GM21737 (cell line): Measurements from ENCODE around the gene ADAM12.
"Not testable (repeated sequence)": the region's sequence is repeated elsewhere in the genome, so short reads cannot be mapped to it uniquely, and the experiment has no call there.

ENCODE experiments used
- ATAC-seq: cut with Tn5 transposase; IDR thresholded peaks from one replicate; pipeline ENCODE4 v1.9.1; 2021; ENCODE audit warnings: mild to moderate bottlenecking, moderate library complexity; ENCODE audit not compliant: unreplicated experiment

The ADAM12 gene

DNA sequence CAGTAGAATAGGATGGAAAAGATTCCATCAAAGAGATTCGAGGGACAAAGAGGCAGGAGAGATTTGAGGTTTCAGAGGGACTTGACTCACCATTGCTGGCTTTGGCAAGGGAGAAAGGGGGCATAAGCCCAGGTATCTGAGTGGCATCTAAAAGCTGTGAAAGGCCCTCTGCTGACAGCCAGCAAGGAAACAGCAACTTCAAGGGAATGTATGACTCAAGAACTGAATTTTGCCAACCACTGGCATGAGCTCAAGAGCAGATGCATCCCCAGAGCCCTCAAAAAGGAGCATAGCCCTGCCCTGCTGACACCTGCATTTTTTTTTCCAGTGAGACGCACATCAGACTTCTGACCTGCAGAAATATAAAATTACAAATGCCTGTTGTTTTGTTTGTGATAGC, 19.6 kb upstream of the ADAM12 start:
- no peak for ATAC-seq

DNA sequence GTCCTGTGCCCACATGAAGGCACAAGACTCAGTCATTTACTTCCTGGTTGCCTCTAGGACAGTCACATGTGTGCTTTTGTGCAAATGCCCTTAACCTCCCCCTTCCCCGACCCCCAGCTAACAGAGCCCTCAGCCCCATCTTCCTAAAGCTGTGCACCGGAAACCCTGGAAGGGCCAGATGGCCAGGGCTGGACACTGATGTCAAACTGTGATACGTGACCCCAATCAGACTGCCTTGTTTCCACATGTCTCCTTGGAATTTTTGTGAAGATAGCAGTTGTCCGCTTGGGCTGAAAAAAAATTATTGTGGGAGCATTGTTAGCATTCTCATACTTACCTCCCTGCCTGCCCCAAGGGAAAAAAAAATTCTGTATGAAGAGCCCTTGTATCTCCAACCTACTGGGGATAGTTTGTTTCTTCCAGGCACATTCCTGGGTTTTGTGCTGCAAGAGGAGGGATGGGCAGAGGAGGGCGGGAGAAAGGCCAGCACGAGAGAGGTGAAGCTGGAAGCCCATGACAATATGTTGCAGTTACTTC, 17.0 kb upstream of the ADAM12 start:
- no peak for ATAC-seq

DNA sequence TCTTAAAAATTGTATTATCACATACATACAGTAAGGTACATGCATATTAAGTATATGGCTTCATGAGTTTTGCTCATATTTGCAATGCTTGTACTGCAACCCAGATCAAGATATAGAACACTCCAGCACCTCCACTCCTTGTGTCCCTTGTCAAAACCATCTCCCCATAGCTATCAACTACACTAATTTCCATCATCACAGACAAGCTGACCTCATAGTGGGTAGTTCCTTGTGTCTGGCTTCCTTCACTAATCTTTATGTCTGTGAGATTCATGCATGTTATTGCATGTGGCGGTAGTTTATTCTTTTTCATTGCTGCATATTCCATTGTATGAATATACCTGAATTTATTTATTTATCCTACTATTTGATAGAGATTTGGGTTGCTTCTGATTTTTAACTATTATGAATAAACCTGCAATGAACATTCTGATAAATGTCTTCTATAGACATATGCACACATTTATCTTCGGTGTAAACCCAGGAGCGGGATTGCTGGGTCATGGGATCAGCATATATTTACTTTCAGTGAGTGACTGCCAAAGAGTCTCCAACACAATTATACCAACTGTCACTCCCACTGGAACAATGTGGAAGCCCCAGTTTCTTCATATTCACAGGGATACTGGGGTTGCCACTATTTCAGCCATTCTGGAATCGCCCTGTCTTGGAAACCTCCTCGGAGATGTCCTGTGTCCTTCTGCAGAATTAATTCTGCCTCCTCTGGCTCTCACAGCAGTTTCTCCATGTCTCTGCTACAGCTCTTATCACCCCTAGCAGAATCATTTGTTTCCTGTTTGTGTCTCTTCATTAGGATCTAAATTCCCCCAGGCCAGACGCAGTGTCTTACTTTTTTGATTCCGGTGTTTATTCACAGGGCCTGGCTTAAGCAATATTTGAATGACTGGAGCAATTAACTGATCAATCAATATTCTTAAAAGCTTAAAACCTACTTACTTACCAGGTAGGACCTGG, 14.7 kb upstream of the ADAM12 start:
- no peak for ATAC-seq

DNA sequence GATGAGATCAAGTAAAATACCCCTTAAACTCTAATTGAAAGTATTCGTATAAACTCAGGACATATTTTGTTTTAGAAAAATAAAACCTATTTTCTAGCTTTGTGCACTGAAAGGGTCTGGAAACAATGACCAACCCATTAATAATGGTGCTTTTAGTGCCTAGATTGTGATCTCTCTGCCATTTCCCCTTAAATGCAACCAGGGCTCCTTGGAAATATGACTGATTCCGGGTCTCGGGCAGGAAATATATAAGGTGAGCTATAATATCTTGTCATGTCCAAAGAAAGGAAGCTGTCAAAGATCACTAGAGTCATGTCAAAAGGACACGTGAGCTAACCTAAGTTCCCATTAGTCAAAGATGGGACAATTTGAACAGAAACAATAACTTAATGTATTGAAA, 12.4 kb upstream of the ADAM12 start:
- no peak for ATAC-seq

DNA sequence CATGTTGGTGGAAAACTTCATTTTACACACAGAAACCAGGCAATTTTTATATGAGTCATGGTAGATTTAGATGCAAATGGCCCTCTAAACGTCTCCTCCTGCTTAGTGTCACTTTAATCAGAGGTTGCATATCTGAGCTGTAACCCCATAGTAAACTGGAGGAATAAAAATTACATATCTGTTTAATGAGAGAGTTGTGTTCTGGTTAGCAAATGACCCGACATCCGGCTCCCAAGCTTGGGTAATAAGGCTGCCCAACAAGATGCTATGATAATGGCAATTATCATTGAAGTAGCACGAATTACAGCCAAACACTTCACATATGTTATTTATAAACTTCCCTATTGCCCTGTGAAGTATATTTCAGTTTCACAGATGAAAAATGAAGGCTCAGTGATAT, 10.6 kb upstream of the ADAM12 start:
- ATAC-seq = no peak

DNA sequence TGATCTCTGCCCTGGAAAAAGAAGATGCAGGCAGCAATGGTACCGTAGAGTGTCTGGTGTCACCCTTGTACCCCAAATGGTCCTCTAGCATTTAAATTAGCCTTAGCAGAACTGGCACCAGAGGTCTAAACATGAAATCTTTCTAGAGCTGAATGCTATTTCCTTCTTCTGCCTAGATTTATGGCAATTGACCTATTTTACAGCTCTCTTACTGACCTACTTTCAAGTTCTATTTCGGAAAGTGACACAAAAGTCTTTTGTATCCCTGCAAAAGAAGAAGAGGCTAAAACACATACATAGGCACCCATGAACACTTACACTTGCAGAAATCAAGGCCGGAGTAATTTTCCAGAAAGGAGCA, 10.1 kb upstream of the ADAM12 start:
- ATAC-seq = no peak

DNA sequence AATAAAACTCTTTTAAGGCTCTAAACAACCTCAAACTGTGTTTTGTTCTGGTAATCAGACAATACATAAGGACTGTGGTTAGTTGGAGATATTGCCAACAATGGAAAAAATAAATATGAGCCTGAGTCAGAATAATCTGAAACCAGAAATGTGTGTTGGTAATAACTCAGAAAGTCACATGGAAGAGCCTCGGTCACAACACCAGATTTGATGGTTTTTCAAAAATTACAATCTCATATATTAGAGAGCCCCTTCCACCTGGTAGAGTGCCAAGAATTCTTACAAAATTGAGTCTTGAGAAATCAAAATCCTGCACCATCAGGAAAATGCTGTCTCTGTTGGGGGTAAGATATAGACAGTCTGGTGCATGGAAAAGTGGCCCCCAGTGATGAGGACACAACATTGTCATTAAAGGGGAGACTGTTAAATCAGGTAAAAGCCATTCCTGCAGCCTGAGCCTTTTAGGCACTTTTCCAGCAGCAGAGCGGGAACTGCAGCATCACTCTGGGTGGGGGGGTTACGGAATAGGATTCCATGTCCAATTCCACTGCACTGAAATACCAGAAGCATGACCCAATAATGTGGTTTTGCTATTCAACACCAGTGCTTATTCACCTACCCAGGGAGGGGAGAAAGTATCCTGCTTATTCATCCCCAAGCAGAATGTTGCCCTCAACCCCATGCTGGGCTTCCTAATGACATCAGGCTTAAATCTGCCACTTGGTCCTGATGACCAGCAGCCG, 9.5 kb upstream of the ADAM12 start:
- ATAC-seq = no peak

DNA sequence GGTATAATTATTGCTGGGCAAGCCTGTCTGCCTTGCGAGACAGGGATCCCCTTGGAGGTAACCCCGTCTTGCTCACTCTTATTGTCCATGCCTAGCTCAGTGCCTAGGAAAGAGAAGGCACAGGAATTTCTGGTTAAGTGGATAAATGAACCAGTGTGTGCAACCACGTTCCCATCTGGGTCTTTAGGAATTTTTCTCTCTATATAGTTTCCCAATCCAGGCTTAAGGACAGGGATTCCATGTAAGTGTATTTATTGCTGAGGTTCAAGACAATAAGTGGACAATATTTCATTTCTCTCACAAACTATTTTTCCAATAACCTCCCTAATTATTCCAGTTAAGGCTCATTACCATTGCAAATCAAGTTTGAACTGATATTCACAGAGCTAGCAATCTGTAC, 8.9 kb upstream of the ADAM12 start:
- ATAC-seq = no peak

DNA sequence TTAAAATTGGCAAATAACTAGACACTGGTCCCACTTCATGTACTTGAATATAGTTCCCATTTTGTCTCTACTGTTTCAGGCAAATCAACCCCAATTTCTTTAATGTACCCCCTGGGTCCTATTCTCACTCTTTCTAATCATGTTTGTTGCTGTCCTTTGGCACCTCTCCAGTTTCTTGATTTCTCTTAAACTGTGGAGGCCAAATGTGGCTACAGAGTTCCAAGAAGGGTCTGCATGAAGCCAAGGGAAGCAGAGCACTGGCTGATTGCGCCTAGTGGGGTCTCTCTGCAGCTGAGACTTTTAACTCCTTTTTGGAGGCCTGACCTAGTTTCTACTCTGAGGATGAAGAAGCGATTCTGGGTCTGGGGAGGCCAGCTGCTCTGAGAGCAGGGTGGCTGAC, 6.7 kb upstream of the ADAM12 start:
- no peak for ATAC-seq

DNA sequence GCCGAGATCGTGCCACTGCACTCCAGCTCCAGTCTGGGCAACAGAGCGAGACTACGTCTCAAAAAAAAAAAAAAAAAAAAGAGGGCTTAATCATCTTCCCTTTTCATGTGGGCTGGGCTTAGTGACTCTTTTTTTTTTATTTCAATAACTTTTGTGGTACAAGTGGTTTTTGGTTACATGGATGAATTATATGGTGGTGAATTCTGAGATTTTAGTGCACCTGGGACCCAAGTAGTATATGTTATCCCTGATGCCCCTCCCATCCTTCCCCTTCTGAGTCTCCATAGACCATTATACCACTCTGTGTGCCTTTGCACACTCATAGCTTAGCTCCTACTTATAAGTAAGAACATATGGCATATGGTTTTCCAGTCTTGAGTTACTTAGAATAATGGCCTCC, 4.8 kb upstream of the ADAM12 start:
- no peak for ATAC-seq

DNA sequence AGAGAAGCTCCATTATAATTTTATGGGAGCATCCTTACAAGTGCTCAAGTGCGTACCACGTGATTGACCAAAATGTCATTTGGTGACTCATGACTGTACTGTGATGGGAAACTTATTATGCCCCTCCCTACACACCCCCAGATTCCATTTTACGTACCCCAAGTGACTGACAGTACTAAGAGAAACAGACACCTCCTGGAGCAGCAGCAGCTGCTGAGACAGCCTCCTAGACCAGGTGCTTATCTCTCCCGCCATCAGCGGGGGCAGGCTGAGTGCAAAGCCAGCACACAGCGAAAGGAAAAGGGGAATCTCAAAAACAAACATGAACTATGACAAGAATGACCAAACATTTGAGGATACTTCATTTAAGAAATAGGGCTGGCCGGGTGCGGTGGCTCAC, 4.2 kb upstream of the ADAM12 start:
- ATAC-seq = no peak

DNA sequence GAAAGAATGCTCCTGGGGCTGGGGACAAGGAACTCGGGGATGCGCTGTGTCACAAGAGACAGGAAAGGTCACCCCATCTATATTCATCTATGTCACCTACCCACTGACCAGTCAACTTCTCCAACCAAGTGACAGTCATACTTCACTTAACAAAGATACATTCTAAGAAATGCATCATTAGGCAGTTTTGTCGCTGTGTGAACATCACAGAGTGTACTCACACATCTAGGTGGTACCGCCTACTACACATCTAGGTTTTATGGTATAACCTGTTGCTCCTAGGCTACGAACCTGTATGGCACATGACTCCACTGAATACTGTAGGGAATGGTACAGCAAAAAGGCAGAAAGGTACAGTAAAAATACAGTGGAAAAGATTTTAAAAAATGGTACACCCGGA, 3.8 kb upstream of the ADAM12 start:
- ATAC-seq = no peak

DNA sequence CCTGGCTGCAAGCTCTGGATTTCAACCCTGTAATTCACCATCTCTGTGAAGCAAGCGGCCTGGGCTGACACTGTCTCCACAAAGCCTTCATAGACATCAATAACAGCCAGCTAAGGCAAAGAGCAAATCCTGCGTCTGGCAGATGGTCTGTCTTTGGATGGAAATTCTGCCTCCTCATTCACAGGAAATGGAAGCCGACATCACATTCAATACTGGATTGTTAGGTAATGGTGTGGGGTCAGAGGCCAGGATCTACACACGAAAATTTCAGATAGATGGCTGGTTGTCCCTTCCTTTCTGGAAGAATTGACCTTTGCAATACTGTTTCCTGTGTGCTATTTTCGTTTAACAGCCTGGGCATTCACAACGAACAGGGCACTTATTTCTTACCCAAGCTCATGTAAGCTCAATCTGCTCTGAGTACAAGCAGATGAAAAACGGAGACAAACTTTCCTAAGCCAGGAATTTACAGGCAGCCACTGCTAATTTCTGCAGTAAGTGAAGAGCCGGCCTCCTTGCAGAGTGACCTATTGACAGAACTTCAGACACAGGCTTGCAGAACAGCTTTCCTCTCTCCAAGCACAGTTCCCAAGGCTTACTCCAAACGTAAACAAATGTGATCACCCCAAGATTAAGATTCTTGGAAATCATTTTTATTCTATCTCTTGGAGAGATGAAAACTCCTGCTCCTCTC, 3.1 kb upstream of the ADAM12 start:
- no peak for ATAC-seq

DNA sequence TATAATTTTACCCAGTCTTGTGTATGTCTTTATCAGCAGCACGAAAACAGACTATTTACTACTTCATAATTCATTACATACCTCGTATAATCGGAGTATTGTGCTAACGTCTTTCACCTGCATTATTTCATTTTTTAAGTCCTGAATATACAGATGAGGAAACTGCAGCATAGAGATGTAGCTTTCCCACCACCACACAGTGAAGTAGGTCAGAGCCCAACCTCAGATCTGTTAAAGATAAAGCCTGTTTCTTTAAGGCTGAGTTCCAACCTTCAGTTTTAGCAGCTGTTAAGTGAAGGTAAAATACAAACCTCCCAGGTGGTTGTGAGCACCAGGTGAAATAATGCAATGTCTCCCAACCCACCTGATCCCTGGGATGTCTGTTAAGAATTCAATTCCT, 2.0 kb upstream of the ADAM12 start:
- ATAC-seq = no peak

DNA sequence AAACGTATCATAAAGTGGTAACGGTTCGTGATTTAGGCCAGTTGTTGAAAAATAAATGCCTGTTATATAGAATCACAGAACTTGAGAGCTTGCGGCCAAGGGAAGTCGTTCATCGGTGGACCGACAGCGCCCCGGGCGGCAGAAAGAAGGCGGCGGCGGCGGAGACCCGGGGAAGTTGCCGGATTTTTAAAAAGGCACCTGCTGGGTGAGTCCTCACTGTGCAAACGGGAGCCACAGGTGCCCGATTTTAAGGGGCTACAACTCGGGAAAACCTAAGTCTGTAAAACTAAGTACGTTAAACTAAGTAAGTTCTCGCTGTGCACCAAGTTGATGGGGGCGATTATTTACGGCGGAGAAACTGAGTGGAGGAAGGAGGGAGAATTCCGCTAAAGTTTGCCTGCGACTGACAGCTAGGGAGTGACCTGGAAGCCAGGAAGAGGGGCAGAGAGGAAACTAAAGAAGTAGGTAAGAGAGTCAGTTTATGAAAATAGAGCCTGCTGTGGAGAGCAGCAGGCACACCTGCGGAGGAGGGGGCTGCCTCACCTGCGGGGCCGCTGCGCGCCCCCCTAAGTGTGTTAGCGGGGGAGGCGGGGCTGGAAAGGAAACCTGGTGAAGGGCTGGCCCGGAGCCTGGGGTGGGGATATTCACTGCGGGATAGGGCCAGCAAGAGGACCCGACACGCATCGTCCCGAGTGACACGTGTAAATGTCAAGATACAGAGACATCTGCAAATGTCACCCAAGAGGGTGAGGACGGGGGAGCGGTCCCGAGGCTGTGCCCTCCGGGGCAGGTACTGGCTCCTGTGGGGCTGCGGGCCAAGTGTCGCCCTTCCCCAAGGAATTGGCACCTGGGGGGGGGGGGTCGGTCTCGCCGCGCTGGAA, 996 bp downstream of the ADAM12 start:
- ATAC-seq = no peak

DNA sequence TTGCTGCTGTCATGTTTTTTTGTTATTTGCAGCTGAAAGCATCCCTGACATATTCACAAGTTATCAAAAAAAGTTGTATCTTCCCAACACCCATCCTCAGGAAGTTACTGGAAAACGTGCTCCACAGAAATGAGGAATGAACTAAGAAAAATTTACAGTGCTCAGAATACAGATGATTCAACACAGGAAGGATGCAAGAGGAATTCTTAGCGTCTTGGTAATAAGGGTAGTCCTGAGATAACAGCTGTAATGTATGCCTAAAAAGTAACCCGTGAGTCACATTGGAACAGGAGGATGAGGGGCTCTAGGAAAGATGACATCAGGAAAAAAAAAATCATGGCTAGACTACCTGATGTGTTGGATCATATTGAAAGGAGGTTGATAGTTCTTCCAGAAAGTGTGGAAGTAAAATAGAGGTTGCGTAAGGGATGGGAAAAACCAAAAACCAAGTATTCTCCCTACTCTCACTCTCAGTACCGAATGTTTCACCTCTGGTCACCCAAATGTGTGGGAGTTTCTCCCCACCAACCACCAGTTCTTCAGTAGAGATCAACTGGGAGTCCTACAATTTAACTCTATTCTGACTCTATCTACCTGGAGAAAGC, 3.9 kb downstream of the ADAM12 start:
- no peak for ATAC-seq

DNA sequence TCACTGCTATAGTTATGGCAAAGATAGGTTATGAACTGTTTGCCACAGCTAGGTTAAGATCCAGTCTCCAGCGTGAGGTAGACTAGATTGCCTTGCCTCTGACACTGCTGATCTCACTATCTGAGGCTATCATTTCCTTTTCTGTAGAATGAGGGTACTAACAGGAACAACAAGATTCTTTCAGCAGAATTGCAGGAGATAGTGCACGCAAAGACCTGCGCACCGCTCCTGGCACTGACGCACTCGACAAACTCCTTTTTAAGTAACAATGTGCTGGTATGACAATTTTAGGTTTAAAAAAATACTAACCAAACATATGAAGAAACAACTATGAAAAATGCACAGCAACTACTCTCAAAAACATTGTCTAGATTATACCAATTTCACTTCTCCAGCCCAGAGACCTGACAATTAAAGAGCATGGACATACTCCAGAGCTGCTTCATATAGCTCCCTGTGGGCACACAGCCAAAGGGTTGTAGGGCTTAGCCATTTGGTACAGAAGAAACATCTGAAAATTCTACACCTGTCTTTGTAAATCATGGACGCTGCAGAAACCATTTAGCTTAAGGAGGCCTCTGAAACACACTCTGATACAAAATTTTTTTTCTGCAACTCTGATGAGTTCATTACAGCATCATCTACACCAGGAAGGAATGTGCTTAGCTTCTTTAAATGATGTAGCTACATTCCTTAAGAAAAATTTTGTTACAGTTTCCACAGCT, 7.8 kb downstream of the ADAM12 start:
- no peak for ATAC-seq

DNA sequence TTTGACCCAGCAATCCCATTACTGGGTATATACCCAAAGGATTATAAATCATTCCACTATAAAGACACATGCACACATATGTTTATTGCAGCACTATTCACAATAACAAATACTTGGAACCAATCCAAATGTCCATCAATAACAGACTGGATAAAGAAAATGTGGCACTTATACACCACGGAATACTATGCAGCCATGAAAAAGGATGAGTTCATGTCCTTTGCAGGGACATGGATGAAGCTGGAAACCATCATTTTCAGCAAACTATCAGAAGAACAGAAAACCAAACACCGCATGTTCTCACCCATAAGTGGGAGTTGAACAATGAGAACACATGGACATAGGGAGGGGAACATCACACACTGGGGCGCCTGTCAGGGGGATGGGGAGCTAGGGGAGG, 9.1 kb downstream of the ADAM12 start:
- not testable (repeated sequence) for ATAC-seq

DNA sequence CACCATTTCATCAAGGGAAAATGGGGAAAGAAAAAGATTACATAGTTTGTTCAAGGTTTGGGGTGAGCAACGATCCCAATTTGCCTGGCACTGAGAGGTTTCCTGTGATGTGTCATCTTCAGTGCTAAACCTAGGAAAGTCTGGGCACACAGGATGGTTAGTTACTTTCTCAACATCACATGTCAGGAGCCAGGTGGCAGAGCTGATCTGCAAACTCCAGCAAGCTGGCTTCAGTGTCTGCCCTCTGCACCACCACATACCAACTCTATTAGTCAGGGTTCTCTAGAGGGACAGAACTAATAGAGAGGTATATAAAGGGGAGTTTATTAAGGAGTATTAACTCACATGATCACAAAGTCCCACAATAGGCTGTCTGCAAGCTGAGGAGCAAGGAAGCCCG, 11.3 kb downstream of the ADAM12 start:
- ATAC-seq = no peak
